Loucy (cell line): Measurements from ENCODE around the gene KLK6.

Experiments
- H2AFZ ChIP-seq: fragments of 200-600 bp; sonication (generic); 2 replicates; pipeline ENCODE4 v1.6.0; 2016; ENCODE audit warnings: antibody characterized with exemption, mild to moderate bottlenecking, low read length, moderate library complexity
- H3F3A ChIP-seq: fragments of 200-600 bp; 2 replicates; pipeline ENCODE4 v1.6.0; 2016; ENCODE audit warnings: antibody characterized with exemption, low read depth, mild to moderate bottlenecking
- H3K27me3 ChIP-seq: fragments of 200-600 bp; sonication (generic); 2 replicates; pipeline ENCODE4 v1.6.1; 2014; ENCODE audit warnings: low read length, mild to moderate bottlenecking; ENCODE audit not compliant: insufficient read depth, poor library complexity, severe bottlenecking
- H3K36me3 ChIP-seq: fragments of 200-600 bp; sonication (generic); 2 replicates; pipeline ENCODE4 v1.6.1; 2016; ENCODE audit warnings: low read length; ENCODE audit not compliant: insufficient read depth
- H3K4me1 ChIP-seq: fragments of 200-600 bp; sonication (generic); 2 replicates; pipeline ENCODE4 v1.5.1; 2014; ENCODE audit warnings: low read length, mild to moderate bottlenecking; ENCODE audit not compliant: insufficient read depth, poor library complexity, severe bottlenecking
- H3K4me2 ChIP-seq: fragments of 200-600 bp; sonication (generic); 2 replicates; pipeline ENCODE4 v1.6.0; 2014; ENCODE audit warnings: antibody characterized with exemption, low read length, low read depth, mild to moderate bottlenecking; ENCODE audit not compliant: poor library complexity, severe bottlenecking
- H3K4me3 ChIP-seq: fragments of 200-600 bp; sonication (generic); 2 replicates; pipeline ENCODE4 v1.5.1; 2014; ENCODE audit warnings: low read length, mild to moderate bottlenecking, mixed read lengths; ENCODE audit not compliant: poor library complexity, severe bottlenecking
- H3K79me2 ChIP-seq: fragments of 200-600 bp; sonication (generic); 2 replicates; pipeline ENCODE4 v1.6.1; 2014; ENCODE audit warnings: low read length; ENCODE audit not compliant: insufficient read depth
- H3K9ac ChIP-seq: fragments of 200-600 bp; sonication (generic); 2 replicates; pipeline ENCODE4 v1.6.0; 2014; ENCODE audit warnings: mild to moderate bottlenecking, low read depth, low read length, moderate library complexity; ENCODE audit not compliant: poor library complexity, severe bottlenecking
- H3K9me2 ChIP-seq: fragments of 200-600 bp; sonication (generic); replicated peaks from 2 replicates; pipeline ENCODE4 v1.6.1; 2016; ENCODE audit warnings: low read depth, low read length, mixed read lengths
- H3K9me3 ChIP-seq: fragments of 200-600 bp; sonication (generic); 2 replicates; pipeline ENCODE4 v1.6.1; 2014; ENCODE audit warnings: mild to moderate bottlenecking, antibody characterized with exemption, low read length, low read depth; ENCODE audit not compliant: insufficient read depth
- H4K20me1 ChIP-seq: fragments of 200-600 bp; sonication (generic); 2 replicates; pipeline ENCODE4 v1.6.0; 2014; ENCODE audit warnings: antibody characterized with exemption, low read length, mild to moderate bottlenecking; ENCODE audit not compliant: insufficient read depth, poor library complexity, severe bottlenecking
- EZH2phosphoT487 ChIP-seq: fragments of 200-600 bp; IDR thresholded peaks from 2 replicates; pipeline ENCODE4 v1.6.1; 2018; ENCODE audit warnings: antibody characterized with exemption, mild to moderate bottlenecking, moderate library complexity, borderline replicate concordance
- TF ChIP-seq, protein P1 (sequence below): fragments of 200-600 bp; sonication (generic); conservative IDR thresholded peaks from 2 replicates; pipeline ENCODE4 v1.5.1; 2014; ENCODE audit warnings: mild to moderate bottlenecking, antibody characterized with exemption, low read length

The KLK6 gene

DNA sequence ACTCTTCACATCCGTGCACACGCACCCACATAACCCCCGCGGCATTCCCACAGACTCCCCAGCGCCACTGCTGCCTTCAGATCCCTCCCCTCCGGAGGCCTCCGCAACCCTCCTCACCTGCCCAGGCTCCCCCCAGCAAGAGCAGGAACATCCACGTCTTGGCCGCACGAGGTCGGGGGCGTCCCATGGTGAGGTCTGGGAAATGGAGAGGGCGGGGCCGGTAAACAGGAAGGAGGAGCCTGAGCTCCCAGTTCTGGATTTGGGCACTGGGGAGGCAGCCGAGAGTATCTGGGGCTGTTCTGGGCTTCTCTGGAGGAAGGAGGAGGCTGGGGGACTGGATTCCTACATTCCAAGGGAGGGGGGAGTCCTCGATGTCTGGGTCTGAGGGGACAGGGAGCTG, 31.6 kb upstream of the KLK6 start:
- no peak overlapping the region for H3K9ac ChIP-seq
- H3K4me3 ChIP-seq = no peak overlapping the region
- H4K20me1 ChIP-seq = no peaks in the 10 kb centered on the region
- H3K4me1 ChIP-seq = no peaks in the 10 kb centered on the region
- no peak overlapping the region for H2AFZ ChIP-seq
- no peaks in the 10 kb centered on the region for H3K9me2 ChIP-seq
- no peaks in the 10 kb centered on the region for H3K79me2 ChIP-seq
- no peaks in the 10 kb centered on the region for H3F3A ChIP-seq
- H3K27me3 ChIP-seq = no peaks in the 10 kb centered on the region
- peaks cover 5% of the 10 kb centered on the region; the same call in 1 of the 2 replicates for H3K9me3 ChIP-seq
- no peaks in the 10 kb centered on the region for H3K36me3 ChIP-seq
- no peak overlapping the region for H3K4me2 ChIP-seq
- TF ChIP-seq, protein P1, sequence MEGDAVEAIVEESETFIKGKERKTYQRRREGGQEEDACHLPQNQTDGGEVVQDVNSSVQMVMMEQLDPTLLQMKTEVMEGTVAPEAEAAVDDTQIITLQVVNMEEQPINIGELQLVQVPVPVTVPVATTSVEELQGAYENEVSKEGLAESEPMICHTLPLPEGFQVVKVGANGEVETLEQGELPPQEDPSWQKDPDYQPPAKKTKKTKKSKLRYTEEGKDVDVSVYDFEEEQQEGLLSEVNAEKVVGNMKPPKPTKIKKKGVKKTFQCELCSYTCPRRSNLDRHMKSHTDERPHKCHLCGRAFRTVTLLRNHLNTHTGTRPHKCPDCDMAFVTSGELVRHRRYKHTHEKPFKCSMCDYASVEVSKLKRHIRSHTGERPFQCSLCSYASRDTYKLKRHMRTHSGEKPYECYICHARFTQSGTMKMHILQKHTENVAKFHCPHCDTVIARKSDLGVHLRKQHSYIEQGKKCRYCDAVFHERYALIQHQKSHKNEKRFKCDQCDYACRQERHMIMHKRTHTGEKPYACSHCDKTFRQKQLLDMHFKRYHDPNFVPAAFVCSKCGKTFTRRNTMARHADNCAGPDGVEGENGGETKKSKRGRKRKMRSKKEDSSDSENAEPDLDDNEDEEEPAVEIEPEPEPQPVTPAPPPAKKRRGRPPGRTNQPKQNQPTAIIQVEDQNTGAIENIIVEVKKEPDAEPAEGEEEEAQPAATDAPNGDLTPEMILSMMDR = no peak
- TF ChIP-seq EZH2phosphoT487 = no peak

DNA sequence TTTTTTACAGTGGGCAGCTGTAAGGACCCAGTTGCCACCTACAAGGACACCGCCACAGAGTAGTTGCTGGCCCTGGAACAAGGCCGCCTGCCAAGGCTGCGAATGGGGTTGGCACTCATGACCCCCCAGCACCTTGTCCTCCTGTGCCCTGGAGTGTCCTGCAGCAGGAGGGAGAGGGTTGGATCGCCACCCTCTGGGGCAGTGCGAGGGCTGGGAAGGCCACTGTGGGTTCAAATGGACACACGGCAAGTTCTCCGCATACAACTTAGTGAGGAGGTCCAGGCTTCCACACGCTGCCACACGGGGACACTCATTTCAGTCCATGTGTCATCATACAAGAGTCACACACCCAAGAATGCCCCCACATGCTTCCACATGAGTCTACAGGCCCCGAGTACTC, 31.0 kb upstream of the KLK6 start:
- no peaks in the 10 kb centered on the region for H3K79me2 ChIP-seq
- no peaks in the 10 kb centered on the region for H3K36me3 ChIP-seq
- no peaks in the 10 kb centered on the region for H3K9me2 ChIP-seq
- TF ChIP-seq EZH2phosphoT487 = no peak
- TF ChIP-seq, protein P1 = no peak
- no peak overlapping the region for H3K9ac ChIP-seq
- H2AFZ ChIP-seq = no peak overlapping the region
- no peak overlapping the region for H3K4me2 ChIP-seq
- no peaks in the 10 kb centered on the region for H3K27me3 ChIP-seq
- H3K9me3 ChIP-seq = peaks cover 5% of the 10 kb centered on the region; the same call in 1 of the 2 replicates
- H3K4me1 ChIP-seq = no peaks in the 10 kb centered on the region
- no peaks in the 10 kb centered on the region for H4K20me1 ChIP-seq
- no peaks in the 10 kb centered on the region for H3F3A ChIP-seq
- no peak overlapping the region for H3K4me3 ChIP-seq

DNA sequence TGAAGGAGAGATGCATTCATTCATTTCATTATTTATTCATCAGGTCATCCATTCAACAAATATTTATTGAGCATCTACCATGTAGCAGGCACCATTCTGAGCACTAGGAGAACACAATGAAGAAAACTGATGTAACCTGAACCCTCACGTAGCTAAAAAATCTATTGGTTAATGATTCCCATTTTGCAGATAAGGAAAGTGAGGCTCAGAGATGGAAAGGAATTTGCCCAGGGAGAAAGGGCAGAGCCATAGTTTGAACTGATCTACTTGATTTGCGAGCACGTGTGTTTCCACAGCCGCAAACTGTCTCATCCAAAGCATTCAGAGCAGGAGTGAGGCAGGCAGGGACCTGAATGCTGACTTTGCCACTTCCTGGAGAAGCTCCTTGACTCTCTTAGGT, 29.3 kb upstream of the KLK6 start:
- peaks cover 5% of the 10 kb centered on the region; the same call in 1 of the 2 replicates for H3K9me3 ChIP-seq
- no peak overlapping the region for H3K4me3 ChIP-seq
- H3K4me1 ChIP-seq = no peaks in the 10 kb centered on the region
- no peak overlapping the region for H3K9ac ChIP-seq
- no peak overlapping the region for H2AFZ ChIP-seq
- no peaks in the 10 kb centered on the region for H3K36me3 ChIP-seq
- H3K4me2 ChIP-seq = no peak overlapping the region
- no peaks in the 10 kb centered on the region for H3K79me2 ChIP-seq
- H4K20me1 ChIP-seq = no peaks in the 10 kb centered on the region
- no peak for TF ChIP-seq EZH2phosphoT487
- TF ChIP-seq, protein P1 = no peak
- no peaks in the 10 kb centered on the region for H3K27me3 ChIP-seq
- H3K9me2 ChIP-seq = no peaks in the 10 kb centered on the region
- no peaks in the 10 kb centered on the region for H3F3A ChIP-seq
